T-helper 2 cell (primary cell): ENCODE data around the gene MCFD2.
A peak's percentile ranks its signal among the peaks of the same experiment; 100 is the strongest.
"Not testable (repeated sequence)": the region's sequence is repeated elsewhere in the genome, so short reads cannot be mapped to it uniquely, and the experiment has no call there.

Source experiments
- DNase-seq, 5 experiments: peaks; one replicate each; pipeline versions ENCODE4 v3.0.0 to v3.0.0-alpha.2; 2012 to 2022

The MCFD2 gene

DNA sequence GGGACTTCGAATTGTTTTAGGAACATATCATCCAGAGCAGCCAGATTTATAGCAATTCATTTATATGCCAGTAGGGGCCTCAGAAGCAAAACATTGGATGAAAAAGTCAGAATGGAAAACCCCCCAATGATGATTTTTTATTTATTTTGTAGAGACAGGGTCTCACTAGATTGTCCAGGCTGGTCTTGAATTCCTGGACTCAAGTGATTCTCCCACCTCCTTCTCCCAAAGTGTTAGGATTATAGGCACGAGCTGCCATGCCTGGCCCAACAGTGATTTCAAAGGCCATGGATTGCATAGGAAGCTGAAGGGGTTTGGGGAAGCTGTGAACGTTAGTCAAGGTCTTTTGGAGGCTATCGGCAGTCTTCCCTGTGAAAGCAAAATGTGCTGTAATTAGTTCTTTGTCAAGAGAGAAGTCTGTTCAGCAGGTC, 21.9 kb upstream of the MCFD2 start:
- no peak for DNase-seq

DNA sequence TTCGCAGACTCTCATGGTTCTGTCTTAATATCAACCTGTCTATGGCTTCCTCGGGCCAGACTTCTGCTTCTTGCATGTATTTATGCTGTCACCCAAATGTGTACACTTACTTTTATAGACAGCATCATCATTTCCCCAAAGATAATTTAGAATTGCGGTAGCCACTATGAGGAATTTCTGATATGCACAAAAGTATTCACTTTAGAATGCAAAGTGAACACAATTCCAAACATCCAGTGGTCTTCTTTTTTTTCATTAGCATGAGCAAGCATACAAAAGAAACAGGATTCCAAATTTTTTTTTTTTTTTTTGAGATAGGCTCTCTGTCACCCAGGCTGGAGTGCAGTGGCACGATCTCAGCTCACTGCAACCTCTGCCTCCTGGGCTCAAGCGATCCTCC, 21.0 kb upstream of the MCFD2 start:
- no peak for DNase-seq

DNA sequence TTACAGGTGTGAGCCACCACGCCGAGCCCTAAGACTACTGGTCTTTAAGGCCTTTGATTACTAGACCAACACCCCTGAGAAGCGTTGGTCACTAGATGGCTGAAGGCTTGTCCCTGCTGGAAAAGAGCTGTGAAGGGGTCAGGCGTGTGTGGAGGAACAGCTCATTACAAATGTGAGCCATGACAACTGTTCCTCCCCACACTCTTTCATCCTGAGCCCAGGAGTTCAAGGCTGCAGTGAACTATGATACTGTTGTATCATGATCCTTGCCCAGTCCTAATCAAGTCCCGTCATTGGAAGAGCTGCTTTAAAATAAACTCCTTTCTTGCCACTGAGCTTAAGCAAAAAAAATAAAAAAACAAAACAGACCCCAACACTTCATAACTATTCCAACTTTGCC, 19.5 kb upstream of the MCFD2 start:
- no peak for DNase-seq

DNA sequence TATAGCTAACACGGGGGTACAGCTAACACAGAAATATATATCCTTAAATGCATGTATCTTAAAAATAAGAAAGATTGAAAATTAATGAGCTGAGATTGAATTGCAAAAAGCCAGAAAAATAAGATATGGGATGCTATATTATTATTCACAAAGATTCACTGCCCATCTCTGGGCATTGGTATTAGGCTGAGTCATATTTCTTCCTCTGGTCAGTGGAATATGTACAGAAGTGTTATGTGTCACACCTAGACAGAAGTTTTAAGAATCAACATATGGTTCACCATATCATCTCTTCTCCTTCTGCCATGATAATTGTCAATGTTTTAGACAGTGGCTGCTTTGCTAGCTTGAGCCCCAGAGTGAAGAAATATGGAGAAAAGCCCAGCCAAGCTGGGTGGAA, 14.0 kb upstream of the MCFD2 start:
- DNase-seq, result no peak

DNA sequence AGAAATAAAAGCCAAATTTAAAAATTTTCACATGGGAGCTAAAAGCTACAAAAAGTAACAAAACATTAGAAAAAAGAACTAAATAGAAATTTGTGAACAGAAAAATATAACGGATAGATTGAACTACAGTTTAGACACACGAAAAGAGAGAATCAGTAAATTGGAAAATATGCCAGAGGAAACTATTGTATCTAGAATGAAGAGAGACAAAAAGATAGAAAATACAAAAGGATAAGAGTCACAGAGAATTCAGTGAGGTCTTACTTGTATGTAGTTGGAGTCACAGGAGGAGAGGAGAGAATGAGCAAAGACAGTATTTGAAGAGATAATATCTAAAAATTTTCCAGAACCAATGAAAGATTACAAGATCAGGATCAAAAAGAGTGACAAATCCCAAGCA, 11.3 kb upstream of the MCFD2 start:
- DNase-seq, result no peak

DNA sequence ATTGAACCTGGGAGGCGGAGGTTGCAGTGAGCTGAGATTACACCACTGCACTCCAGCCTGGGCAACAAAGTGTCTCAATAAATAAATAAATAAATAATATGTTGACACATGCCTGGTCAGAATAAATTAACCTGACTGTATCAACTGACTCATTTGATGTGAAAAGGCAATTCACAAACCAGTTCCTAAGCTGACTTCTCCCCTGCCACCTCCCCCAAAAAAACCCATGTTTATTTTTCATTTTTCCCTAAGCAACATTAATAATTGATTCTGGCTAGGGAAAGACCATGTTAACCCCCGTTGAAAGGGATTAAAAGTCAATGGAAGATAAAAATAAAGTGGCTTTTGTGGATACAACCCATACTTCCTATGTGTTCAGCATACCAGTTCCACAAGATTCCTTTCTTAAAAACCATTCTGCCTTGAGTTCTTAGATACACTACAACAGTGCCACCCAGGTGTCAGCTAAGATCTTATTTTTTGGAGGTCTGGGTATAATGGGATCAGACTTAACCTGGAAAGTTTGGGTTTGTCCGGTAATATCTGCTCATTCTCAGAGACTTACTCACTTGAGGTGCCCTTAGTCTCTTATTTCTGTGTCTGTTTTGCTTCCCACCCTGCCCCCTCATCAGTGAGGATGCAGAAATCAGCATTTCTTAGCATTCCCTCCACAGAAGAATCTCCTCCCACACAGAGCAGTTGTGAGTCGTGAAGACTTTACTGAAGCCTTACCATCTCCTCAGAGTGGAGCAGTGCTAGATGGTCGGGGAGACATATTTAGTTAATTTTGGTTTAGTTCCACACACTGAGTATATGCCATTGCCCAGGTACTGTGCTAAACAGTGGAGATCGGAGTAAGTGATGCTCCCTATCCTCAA, 10.1 kb upstream of the MCFD2 start:
- DNase-seq, result no peak

DNA sequence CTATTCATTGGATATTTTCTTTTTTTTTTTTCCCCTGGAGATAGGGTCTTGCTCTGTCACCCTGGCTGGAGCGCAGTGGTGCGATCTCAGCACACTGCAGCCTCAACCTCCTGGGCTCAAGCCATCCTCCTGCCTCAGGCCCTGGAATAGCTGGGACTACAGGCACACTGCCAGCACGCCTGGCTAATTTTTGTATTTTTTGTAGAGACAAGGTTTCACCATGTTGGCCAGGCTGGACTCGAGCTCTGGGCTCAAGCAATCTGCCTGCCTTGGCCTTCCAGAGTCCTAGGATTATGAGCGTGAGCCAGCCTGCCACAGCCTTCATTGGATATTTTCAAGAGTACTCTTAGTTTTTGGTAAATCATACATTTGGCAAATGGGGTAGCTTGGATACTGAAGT, 9.0 kb upstream of the MCFD2 start:
- DNase-seq, result no peak

DNA sequence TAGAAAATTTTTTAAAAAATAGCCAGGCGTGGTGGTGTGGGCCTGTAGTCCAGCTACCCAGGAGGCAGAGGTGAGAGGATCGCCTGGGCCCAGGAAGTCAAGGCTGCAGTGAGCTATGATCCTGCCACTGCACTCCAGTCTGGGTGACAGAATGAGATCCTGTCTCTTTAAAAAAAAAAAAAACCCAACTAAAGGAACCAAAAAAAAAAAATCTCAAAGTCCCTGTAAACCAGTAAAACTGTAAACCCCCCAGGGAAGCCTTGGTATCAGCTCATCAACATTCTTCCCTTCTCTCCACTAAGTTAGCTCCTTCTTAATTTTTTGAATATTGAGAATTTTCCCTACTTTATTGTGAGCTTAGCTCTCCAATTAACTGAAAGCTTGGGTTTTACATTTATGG, 8.4 kb upstream of the MCFD2 start:
- DNase-seq, result no peak

DNA sequence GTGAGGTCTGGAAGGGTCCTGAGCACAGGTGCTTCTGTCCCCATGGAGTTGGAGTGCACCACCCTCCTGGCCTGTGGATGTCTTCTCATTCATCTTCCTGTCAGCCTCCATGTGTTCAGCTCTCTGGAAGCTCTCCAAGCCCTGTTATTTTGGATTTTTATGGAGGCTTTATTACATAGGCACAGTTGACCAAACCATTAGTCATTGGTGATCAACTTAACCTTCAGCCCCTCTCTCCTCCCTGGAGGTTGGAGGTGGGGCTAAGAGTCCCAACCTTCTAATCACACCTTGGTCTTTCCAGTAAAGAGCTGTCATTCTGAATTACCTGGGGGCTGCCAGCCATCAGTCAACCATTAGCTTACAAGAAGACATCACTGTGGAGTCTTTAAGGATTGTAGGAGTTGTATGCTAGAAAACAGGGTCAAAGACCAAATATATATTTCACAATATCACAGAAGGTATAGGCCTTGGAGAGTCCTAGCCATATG, 7.5 kb upstream of the MCFD2 start:
- DNase-seq, result no peak

DNA sequence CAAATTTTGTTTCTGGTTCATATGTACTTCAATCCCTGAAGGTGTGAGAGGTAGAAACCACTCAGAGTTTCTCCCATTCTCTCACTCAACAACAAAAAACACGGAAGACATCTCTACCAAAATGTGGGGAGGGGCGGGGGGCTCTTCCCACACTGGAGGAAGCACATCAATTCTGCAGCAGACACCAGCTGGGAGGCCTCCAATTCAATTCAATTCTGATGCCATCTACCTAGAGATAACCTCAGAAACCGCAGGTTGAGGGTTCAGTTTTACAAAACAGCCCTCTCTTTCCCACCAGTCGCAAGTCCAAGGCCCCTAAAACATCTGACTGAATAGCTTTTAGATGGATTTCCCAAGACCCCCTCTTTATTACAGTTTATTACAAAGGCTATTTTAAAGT, 7.0 kb upstream of the MCFD2 start:
- no peak for DNase-seq

DNA sequence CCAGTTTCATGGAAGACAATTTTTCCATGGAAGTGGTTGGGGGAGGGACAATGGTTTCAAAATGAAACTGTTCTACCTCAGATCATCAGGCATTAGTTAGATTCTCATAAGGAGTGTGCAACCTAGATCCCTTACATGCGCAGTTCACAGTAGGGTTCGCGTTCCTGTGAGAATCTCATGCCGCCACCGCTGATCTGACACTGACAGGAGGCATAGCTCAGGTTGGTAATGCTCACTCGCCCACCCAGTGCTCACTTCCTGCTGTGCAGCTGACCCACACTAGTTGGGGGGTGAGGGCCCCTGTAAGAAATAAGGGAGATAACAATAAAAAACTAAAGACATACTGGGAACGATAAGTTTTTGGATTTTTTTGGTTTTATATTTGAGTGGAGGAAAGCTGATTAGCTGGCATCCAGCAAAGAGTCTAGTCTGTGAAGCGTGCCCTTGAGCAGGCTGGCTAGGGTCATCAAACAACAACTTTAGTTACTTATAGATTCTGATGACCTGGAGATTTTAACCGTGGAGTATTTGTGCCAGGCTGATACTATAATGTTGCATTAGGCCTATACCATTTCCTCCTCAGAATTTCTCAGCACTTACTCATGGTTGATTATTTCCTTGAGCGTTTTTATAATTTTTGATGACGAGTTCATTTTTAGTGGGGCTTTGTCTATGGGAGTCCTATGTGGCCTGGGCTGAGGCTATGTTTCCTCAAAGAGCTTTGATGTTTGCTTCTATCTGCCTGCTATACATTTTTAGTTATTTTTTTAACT, 6.3 kb upstream of the MCFD2 start:
- DNase-seq, result no peak

DNA sequence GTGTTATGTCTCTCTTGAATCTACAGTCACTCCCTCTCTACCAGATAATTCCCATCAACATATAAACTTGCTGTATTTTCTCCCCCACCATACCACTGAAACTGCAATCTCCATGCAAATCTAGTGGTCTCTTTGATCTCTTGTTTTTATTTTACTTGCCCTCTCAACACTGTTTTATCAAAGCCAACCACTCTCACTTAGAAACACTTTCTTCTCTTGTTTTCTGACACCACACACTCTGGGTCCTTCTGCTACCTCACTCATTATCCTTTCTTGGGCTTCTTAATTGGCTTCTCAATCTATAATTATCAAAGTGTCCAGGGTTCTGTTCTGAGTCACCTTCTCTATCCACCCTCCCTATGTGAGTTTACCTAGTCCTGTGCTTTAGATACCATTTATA, 2.0 kb upstream of the MCFD2 start:
- DNase-seq, result peak in 1 of 5 experiments; percentile 48

DNA sequence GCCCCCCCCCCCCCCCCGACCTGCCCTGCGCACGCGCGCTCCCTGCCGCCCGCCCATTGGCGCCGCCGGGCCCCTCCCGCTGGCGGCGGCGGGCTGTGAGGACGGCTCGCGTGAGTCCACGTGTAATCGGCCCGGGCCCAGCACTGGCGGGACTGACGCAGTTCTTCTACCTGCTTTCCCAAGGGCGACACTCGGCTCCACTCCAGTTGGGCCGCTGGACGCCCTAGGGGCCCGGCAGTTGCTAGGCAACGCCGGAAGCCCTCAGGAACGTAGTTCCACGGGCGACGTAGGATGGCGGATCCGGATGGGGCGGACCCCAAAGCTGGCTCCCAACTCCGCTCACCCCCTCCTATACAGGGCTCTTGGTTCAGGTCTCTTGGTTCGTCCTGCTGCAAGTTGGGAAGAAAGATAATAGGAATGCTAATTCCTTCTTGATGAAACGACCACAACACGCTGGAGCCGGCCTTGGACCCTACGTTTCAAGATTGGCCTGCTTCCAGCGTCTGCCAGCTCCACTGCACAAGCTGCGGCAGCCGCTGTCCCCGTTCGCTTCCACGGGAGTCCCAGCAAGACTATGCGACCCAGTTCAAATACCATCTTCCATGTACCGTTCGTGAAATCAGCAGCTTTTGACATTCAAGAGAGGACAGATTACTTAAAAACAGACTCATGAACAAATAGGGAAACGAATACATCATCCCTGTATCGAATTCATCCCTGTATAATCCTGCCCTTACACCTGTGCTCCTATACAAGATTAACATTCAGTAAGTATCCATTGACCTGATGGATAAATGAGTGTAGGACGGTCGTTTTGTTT, 415 bp upstream of the MCFD2 start:
- peak; percentile 63 to 84 (median 78) for DNase-seq

DNA sequence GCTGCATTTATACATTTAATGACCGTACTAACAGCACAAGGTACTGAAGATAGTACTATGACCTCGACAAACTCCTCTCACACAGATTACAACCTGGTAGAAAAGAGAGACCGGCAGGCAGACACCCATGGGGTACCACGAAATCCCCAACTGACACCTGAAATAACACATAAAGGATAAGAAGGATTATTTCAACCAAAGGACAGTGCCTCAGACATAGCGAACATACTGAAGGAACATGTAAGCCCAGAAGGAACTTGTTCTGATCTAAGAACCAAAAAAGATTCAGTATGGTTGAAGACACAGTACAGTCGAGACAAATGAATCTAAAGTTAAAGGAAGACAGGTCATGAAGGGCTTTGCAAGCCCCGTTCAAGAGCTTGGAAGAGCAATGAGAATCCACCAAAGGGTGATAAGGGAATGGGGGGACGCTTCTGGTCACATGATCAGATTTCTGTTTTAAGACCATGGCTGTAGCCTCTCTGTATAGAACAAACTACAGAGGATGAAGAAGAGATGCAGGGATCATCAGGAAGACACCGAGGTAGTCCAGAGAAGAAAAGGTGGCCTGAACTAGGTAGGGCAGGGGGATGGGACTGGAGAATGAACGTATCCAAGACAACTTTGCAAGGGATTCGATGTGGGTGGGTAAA, 902 bp downstream of the MCFD2 start:
- DNase-seq, result no peak

DNA sequence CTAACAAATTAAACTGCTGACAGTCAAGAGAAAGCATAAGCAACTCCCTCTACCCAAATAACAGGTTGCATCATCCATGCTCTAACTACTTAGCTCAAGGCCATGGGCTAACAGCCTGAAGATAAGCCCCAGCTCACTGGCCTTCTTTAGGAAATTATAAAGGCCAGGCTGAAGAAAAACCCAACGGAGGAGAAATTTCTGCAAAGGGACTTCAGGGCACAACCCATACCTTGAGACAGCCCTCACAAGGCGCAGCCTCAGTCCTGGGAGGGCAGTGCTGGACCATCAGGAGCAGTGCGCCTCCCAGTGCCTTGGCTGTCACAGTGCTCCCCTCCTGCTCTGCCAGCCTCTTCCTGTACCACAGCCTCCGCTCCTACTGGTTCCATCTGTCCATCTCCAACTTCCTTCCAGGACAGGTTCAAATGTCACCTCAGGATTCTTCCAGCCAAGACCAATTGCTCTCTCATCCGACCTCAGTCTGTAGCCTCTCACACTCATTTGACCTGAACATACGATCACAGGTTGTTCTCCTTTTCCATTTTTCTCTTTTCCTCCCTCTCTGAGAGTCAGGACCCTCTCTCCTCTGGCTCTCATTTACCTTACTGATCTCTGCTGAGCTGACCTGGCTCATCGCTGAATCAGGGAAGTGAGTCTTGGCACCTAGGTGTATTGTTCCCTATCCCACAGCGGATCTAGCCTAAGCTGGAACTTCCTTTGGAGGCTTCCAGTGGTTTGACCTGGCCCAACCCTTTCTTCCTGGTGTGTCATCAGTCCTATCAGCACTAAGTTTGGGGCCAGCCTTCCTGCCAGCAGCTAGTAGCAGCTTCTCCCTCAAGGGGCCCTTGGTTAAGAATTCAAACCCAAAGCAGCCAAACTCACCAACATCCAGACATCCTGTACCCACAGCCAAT, 1.9 kb downstream of the MCFD2 start:
- no peak for DNase-seq

DNA sequence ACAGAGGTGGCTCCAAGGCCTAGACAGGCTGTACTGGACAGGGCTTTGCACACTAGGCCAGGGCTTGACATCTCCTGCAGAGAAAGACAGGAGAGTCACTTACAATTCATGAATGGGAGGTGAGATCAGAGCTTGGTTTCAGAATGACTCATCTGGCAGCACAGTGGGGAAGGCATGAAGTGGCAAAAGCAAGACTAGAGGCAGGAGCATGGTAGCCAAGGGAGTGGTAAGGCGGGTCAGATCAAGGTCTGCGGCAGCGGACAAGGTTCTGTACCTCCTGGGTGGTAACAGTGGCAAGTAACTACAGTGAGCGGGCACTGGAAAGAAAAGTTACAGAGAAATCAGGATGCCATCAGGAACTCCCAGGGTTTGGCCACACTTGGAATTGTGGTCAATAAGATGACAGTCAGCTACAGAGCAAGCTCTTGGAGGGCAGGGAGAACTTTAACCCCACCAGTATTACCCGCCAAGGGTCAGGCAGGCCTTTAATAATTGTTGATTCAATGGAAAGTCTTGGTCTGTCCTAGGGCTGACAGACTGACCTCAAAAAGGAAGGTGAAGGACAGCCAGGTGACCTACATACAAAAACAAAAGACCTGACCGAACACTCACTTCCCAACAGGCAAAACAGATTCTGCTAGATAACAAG, 5.7 kb downstream of the MCFD2 start:
- peak in 1 of 5 experiments; percentile 82 for DNase-seq

DNA sequence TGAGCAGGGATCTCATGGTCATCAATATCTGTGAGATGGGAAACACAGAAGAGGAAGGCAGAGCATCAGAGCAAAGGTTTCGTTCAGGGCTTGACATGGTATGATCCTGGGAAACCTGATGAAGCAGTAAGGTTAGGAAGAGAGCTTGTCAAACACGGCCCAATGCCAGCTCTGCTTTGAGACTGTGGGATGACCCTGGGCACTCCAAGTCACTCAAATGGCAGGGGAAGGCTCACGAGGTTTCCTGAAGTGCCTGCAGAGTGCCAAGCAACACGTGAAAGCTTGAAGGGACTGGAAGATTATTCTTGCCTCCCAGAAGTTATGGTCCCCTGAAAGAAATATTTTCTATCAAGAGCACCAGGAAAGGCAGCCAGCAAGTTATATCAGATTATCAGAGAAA, 6.5 kb downstream of the MCFD2 start:
- DNase-seq, result no peak

DNA sequence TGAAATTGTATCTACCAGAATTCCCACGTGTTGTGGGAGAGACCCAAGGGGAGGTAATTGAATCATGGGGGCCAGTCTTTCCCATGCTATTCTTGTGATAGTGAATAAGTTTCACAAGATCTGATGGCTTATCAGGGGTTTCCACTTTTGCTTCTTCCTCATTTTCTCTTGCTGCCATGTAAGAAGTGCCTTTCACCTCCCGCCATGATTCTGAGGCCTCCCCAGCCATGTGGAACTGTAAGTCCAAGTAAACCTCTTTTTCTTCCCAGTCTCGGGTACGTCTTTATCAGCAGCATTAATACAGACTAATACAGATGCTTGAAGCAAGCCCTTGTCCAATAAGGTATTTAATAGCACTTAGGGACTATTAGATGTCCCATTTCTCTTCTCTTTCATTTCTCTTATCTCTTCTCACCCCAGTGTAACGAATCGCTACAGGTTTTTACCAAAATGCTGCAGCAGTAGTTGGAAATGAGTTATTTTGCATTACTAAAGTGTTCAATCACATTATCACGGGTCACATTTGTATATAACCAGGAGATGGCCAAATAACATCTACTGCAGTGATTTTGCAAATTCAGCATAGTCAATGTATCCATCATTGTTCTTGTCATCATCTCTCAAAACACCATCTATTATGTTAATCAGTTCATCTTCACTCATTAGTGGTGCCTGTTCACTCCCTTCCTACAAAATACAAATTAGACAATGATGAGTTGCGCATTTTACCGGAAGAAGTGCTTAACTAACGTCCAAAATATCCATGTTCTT, 10.5 kb downstream of the MCFD2 start:
- not testable (repeated sequence) for DNase-seq

DNA sequence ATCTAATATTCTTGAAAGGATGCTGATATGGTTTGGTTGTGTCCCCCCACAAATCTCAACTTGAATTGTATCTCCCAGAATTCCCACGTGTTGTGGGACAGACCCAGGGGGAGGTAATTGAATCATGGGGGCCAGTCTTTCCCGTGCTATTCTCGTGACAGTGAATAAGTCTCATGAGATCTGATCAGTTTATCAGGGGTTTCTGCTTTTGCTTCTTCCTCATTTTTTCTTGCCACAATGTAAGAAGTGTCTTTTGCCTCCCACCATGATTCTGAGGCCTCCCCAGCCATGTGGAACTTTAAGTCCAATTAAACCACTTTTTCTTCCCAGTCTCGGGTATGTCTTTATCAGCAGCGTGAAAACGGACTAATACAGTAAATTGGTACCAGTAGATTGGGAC, 12.6 kb downstream of the MCFD2 start:
- DNase-seq, result not testable (repeated sequence)

DNA sequence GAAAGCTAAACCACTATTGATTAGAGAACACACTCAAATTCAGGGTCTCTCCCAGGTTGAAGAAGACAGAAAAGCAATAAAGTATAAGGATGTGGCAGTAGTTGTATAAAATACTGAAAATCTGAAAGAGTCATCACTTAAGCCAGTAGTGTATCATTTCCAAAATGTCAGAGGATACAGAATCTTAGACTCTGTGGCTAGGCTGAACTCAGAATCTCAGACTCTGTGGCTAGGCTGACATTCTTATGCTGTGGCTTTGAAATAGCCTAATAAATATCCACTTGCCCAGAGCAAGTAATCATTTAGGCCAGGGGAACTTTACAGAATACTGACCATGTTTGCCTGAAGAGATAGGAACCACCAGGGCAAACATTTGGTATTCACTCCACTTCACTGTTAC, 13.1 kb downstream of the MCFD2 start:
- no peak for DNase-seq
